Ascending aorta (tissue), 2 donors: ENCODE results near the gene EXOC3. TPM values are rescaled to one million over a fixed set of nuclear protein-coding genes. Genes with fewer than 3 reads are reported as not detected.

ENCODE experiments used
- DNase-seq, 2 donors: peaks; one replicate each; pipeline ENCODE4 v3.0.0-alpha.2; 2019; ENCODE audit warnings: low spot score in 2 of 2
- H3K27ac ChIP-seq, 2 donors: fragments of 200-600 bp; sonication (generic); one replicate each; pipeline ENCODE4 v1.5.1; 2016 to 2017; ENCODE audit warnings: mild to moderate bottlenecking in 1 of 2
- H3K27me3 ChIP-seq: fragments of 200-600 bp; sonication (generic); one replicate; pipeline ENCODE4 v1.5.1; 2017
- H3K36me3 ChIP-seq, 2 donors: fragments of 200-600 bp; sonication (generic); one replicate each; pipeline ENCODE4 v1.5.1; 2016
- H3K4me1 ChIP-seq, 2 donors: fragments of 200-600 bp; sonication (generic); one replicate each; pipeline ENCODE4 v1.5.1; 2016 to 2017; ENCODE audit warnings: mild to moderate bottlenecking in 1 of 2
- H3K4me3 ChIP-seq, 2 donors: fragments of 200-600 bp; sonication (generic); one replicate each; pipeline ENCODE4 v1.5.1; 2016 to 2017; ENCODE audit warnings: mild to moderate bottlenecking in 1 of 2
- H3K9me3 ChIP-seq, 2 donors: fragments of 200-600 bp; sonication (generic); one replicate each; pipeline ENCODE4 v1.5.1; 2016
- intact Hi-C: fragments of 100-400 bp; cut with DNase I; formaldehyde crosslinking; loops from one replicate; pipeline ENCODE4 v1.15.1; 2023
- total RNA-seq: library from RNA; depleted of rRNA; stranded (reverse); fragments of >200 nt; gene quantifications from one replicate; pipeline ENCODE4 v1.1.0, GENCODE V29; 2016
- TF ChIP-seq, protein P1 (sequence below), 3 experiments: fragments of 200-600 bp in 2 of 3; fragments of 450-650 bp in 1 of 3; sonication (generic) in 2 of 3; IDR thresholded peaks; one replicate each; pipeline ENCODE4 v1.5.1; 2016 to 2019; ENCODE audit warnings: antibody characterized with exemption in 3 of 3, mild to moderate bottlenecking in 1 of 3, moderate library complexity in 1 of 3

The EXOC3 gene
- total RNA-seq, 1 donor from 2014 or later = 56.7 TPM

- no peaks in the 10 kb centered on the region for H3K9me3 ChIP-seq
- no peaks in the 10 kb centered on the region for H3K4me1 ChIP-seq
- no peak overlapping the region for H3K27ac ChIP-seq
- TF ChIP-seq, protein P1, sequence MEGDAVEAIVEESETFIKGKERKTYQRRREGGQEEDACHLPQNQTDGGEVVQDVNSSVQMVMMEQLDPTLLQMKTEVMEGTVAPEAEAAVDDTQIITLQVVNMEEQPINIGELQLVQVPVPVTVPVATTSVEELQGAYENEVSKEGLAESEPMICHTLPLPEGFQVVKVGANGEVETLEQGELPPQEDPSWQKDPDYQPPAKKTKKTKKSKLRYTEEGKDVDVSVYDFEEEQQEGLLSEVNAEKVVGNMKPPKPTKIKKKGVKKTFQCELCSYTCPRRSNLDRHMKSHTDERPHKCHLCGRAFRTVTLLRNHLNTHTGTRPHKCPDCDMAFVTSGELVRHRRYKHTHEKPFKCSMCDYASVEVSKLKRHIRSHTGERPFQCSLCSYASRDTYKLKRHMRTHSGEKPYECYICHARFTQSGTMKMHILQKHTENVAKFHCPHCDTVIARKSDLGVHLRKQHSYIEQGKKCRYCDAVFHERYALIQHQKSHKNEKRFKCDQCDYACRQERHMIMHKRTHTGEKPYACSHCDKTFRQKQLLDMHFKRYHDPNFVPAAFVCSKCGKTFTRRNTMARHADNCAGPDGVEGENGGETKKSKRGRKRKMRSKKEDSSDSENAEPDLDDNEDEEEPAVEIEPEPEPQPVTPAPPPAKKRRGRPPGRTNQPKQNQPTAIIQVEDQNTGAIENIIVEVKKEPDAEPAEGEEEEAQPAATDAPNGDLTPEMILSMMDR (IDR thresholded peaks at IDR 0.05) = no peak
- H3K27me3 ChIP-seq = no peaks in the 10 kb centered on the region
- no peaks in the 10 kb centered on the region for H3K36me3 ChIP-seq
- intact Hi-C loops = no loop called here
- H3K4me3 ChIP-seq = no peak overlapping the region
- DNase-seq = no peak
Observed at GRCh38 chr5:490116-491106, 47.4 kb downstream of the EXOC3 start.

DNA sequence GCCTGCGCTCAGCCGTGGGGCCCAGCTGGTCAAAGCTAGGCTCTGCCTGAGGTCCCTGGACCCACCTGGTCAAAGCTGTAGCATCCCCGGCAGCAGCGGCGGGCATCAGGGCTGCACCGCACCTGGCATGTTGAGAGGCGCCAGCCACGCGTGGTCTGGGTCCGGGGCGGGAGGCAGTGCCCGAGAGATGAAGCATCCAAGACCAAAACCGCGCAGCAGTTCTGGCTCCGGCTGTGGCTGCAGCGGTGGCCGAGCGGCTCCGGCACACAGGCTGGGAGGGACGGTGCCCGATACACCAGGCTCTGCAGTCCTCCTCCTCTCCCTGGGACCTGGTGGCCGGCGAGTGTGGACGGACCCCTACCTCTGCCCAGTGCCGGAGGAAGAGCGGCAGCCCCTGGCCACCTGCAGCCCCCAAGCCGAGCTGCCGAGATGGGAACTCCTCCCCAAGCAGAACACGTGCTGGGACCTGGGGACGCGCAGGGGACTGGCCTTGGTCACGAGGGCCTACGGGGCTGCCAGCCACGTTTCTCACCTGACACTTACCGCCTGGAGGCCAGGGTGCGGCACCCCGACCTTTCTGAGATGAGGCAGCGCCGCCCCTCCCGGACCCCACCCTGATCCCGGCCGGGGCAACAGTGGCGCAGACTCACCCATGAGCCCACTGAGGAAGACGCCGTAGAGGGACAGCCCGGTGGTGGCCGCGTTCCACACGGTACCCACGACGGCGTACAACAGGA is 48.3 kb downstream of the EXOC3 start:
- H3K9me3 ChIP-seq = no peaks in the 10 kb centered on the region
- intact Hi-C loops = no loop called here
- no peak for DNase-seq
- H3K4me1 ChIP-seq = no peaks in the 10 kb centered on the region
- no peaks in the 10 kb centered on the region for H3K27me3 ChIP-seq
- H3K36me3 ChIP-seq = no peaks in the 10 kb centered on the region
- TF ChIP-seq, protein P1 (IDR thresholded peaks at IDR 0.05) = no peak
- H3K4me3 ChIP-seq = no peak overlapping the region
- no peak overlapping the region for H3K27ac ChIP-seq

GRCh38 chr5:491856-492155 is 48.8 kb downstream of the EXOC3 start:
- H3K4me1 ChIP-seq = no peaks in the 10 kb centered on the region
- no peaks in the 10 kb centered on the region for H3K27me3 ChIP-seq

GRCh38 chr5:492314-492893 is 49.4 kb downstream of the EXOC3 start:
- Histone ChIP-seq H3K9me3 (no peaks in the 10 kb centered on the region), H3K27me3 (no peaks in the 10 kb centered on the region), H3K4me1 (no peaks in the 10 kb centered on the region), H3K4me3 (no peak overlapping the region), H3K36me3 (no peaks in the 10 kb centered on the region), H3K27ac (no peak overlapping the region)
- intact Hi-C loops = no loop called here
- TF ChIP-seq, protein P1 (IDR thresholded peaks at IDR 0.05) = no peak
- DNase-seq = no peak

More at GRCh38 chr5:491856-492155, 48.8 kb downstream of the EXOC3 start:
- Histone ChIP-seq H3K4me3 (no peak overlapping the region), H3K27ac (no peak overlapping the region), H3K9me3 (no peaks in the 10 kb centered on the region), H3K36me3 (no peaks in the 10 kb centered on the region)
- intact Hi-C loops = no loop called here
- no peak for DNase-seq
- TF ChIP-seq, protein P1 (IDR thresholded peaks at IDR 0.05) = no peak

DNA sequence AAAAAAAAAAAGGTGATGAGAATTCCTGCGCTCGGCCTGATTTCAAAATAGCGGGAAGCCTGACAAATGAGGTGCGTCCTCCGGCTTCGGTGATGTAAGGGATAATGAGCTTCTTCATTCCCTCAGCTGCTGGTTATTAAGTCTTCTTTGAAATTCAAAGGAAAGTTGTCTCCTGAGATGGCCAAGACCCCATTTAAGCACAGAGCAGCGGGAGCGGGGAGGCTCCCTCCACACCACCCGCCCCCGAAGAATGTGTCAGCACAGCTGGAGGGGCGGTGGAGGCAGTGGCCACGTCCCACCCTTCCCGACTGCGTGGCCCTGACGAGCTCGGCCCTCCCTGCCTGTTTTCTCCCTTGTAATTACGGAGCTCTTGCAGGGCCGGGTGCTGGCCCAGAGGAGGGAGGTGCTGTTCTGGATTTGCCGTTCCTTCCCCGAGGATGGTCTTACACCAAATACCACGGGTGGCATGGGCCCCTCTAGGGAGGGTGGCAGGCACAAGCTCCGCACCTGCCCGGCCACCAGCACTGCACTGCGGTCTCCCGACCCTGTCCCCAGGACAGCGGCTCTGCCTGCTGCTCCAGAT is 50.2 kb downstream of the EXOC3 start:
- Histone ChIP-seq H3K4me3 (no peak overlapping the region), H3K4me1 (no peaks in the 10 kb centered on the region), H3K27ac (no peak overlapping the region), H3K36me3 (no peaks in the 10 kb centered on the region), H3K9me3 (no peaks in the 10 kb centered on the region), H3K27me3 (no peaks in the 10 kb centered on the region)
- intact Hi-C loops = no loop called here
- TF ChIP-seq, protein P1 (IDR thresholded peaks at IDR 0.05) = no peak
- DNase-seq = no peak
